KOPT-K1 (cell line): ENCODE results near the gene TMSB10.
A peak's percentile ranks its signal among the peaks of the same experiment; 100 is the strongest.
"Not testable (repeated sequence)": the region's sequence is repeated elsewhere in the genome, so short reads cannot be mapped to it uniquely, and the experiment has no call there.

Experiments used
- H3K27ac ChIP-seq: fragments of 200-600 bp; sonication (generic); 2 replicates; pipeline ENCODE4 v1.5.1; 2016; ENCODE audit warnings: antibody characterized with exemption, mild to moderate bottlenecking, low read depth, low read length; ENCODE audit not compliant: poor library complexity, severe bottlenecking
- H3K36me3 ChIP-seq: fragments of 200-600 bp; sonication (generic); 2 replicates; pipeline ENCODE4 v1.5.1; 2017; ENCODE audit warnings: antibody characterized with exemption, mild to moderate bottlenecking, low read length, moderate library complexity; ENCODE audit not compliant: insufficient read depth
- H3K9me3 ChIP-seq: fragments of 200-600 bp; sonication (generic); 2 replicates; pipeline ENCODE4 v1.5.1; 2017; ENCODE audit warnings: antibody characterized with exemption, low read length, mild to moderate bottlenecking; ENCODE audit not compliant: insufficient read depth, poor library complexity, severe bottlenecking

The TMSB10 gene

DNA sequence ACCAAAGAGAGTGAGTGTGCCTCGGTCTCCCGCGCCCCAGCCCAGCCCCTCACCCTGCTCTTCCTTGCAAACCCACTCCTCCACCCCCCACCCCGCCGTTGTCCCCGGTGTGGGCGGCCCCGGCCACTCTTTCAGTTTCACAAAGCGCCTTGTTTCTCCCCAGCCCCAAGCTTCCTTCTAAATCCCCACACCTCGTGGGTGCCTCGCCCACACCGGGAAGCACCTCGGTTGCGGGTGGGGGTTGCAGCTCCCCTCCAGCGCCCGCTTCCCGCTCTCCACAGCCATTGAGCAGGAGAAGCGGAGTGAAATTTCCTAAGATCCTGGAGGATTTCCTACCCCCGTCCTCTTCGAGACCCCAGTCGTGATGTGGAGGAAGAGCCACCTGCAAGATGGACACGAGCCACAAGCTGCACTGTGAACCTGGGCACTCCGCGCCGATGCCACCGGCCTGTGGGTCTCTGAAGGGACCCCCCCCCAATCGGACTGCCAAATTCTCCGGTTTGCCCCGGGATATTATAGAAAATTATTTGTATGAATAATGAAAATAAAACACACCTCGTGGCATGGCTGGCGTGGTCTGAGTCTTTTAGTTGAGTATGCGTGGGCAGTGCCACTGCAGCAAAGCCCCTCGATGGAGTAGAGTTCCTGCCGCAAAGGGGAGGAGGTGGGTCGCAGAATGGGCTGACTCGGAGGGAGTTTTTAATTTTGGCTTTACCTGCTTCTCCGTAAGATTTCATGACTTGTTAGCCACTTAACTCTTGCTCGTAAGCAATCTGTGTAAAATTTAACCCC is 848 bp downstream of the TMSB10 start:
- no peaks in the 10 kb centered on the region for H3K9me3 ChIP-seq
- H3K27ac ChIP-seq, result peak overlapping the region; percentile 91
- H3K36me3 ChIP-seq, result no peaks in the 10 kb centered on the region

DNA sequence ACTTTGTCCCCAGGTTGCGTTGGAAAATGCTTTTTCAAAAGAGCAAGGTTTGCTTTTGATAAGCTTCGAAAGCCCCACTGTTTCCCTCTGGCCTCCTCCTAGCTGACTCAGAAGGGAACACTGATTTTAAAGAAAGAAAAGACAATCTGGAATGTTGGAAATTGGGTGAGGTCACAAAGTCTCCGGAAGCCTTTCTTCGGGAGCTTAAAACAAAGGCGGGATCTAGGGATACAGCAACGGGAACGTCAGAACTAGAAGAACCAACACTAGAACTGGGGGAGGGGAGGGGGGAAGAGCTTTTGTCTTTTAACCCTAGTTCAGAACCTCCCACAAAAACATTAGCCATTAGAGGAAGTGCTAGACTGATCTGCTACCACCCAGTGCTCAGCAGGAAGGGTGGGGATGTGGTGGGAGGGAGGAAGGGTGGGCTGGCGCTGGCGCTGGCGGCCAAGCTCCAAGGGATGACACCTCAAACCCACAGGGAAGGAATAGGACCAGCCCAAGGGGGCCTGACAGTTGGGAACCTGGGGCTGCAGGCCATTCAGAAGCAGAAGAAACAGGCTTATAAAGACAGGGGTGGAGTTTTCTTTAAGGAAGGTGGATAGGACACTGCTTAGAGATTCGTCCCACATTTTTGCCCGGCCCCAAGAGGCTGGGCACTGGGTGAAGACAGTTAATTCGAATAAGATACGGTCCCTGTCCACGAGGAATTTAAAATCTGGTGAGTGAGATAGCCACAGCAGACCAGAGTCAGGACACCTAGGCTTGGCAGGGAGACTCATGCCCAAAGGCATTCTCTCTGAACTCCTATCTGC is 1.7 kb downstream of the TMSB10 start:
- no peaks in the 10 kb centered on the region for H3K9me3 ChIP-seq
- H3K27ac ChIP-seq, result peak overlapping the region; percentile 91
- H3K36me3 ChIP-seq, result no peaks in the 10 kb centered on the region

DNA sequence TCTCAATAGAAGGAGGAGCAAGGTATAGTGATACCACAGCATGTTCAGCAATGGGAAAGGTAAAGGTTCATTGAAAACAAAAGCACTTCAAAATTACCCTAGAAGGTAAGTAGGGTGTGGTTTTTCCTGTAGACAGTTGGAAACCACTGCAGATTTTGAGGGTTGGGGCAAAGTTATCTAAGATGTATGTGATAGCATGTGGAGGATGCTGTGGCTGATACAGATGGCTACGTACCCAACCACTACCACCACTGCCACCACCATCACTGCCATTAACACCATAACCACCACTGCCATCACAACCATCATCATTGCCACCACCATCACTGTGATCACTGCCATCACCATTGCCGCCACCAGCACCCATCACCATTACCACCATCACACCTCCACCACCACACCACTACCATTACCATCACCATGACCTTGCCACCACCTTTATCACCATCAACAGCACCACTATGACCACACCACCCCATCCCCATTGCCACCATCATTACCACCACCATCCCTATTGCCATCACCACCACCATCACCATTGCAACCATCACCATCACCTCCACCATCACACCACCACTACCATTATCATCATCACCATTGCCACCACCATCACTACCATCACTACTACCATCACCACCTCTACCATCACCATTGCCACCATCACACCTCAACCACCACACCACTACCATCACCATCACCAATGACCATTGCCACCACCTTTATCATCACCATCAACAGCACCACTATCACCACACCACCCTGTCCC is 3.7 kb downstream of the TMSB10 start:
- no peaks in the 10 kb centered on the region for H3K9me3 ChIP-seq
- H3K36me3 ChIP-seq, result no peaks in the 10 kb centered on the region
- no peak overlapping the region for H3K27ac ChIP-seq

DNA sequence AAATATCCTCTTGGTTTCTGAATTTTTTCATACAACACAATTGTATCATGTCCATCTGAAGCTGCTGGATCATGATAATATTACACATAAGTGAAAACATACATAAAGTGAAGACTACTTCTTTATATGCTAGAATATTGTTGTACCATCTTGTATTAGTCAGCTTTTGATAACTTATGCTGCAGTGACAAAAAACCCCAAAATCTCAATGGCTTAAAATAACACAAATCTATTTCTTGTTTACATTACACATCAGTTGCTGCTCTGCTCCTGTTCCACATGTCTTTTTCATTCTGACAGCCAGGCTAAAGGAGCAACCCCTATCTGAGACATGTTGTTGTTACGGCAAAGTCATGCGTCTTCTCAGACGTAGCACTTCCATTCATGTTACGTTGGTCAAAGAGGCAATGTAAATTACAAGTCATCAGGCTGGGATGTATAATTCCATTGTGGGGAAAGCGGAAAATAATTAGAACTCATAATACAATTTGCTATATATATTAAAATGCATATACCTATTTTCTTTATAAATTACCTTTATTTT is 5.8 kb downstream of the TMSB10 start:
- Histone ChIP-seq H3K9me3 (no peaks in the 10 kb centered on the region), H3K27ac (no peak overlapping the region), H3K36me3 (no peaks in the 10 kb centered on the region)

DNA sequence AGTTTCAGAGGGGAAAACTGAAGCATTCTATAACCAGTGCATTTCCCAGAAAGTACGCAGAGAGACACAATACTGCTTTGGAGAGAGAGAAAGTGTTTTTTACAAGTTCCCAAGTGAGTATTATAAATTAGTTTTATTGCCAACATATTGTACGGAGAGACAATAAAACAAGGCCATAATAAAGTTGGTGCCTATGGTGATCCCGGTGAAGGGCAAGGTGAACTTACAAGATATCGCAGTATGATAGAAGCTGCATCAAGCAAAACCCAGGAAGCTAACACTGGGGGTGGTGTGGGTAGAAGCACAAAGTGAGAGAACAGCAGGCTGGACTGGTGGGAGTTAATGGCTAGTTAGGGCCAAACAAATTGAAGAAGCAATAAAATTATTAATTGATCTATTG is 7.5 kb downstream of the TMSB10 start:
- Histone ChIP-seq H3K9me3 (no peaks in the 10 kb centered on the region), H3K27ac (no peak overlapping the region)

DNA sequence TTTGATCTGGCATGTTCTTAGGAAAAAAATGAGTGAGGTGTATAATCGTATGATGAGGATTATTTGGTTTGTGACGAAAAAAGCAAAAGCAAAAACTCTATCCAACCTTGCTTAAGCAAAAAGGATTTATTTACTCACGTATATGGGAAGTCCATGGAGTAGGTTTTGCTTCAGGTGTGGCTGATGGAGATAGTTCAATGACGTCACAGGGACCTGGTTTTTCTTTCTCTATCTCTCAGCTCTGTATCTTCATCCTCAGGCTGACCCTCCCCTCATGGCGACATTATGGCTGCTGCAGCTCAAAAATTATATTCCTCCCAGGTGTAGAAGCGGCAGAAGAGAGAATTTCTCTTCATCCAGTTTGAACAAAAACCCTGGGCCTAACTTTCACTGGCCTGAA is 8.9 kb downstream of the TMSB10 start:
- Histone ChIP-seq H3K9me3 (no peaks in the 10 kb centered on the region), H3K36me3 (no peaks in the 10 kb centered on the region), H3K27ac (no peak overlapping the region)

More for the DNA sequence above, 7.5 kb downstream of the TMSB10 start:
- no peaks in the 10 kb centered on the region for H3K36me3 ChIP-seq

DNA sequence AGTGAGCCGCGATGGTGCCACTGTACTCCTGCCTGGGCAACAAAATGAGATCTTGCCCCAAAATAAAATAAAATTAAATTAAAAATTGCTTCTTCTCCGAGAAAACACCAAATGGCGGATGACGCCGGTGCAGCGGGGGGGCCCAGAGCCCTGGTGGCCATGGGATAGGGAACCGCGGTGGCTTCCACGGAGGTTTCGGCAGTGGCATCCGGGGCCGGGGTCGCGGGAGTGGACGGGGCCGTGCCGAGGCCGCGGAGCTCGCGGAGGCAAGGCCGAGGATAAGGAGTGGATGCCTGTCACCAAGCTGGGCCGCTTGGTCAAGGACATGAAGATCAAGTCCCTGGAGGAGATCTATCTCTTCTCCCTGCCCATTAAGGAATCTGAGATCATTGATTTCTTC is 10.2 kb downstream of the TMSB10 start:
- not testable (repeated sequence) for H3K9me3 ChIP-seq, H3K36me3 ChIP-seq, H3K27ac ChIP-seq

DNA sequence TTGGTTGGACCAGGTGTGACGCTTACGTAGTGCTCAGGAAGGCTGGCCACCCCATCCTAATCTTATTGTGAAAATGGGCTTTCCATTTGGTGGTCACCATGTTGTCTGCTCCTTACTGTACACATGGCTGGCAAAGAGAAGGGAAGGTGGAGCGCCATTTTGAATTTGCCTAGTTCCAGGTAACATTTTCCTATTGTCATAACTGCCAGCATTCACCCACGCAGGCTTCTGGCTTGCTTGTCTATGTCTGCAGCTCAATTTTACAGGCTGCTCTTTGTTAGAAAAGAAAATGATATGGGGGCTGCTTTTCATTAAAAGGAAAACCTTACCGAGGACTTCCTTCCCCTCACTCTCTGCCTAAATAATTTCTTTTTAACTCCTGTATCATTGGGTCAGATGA is 12.4 kb downstream of the TMSB10 start:
- not testable (repeated sequence) for H3K36me3 ChIP-seq, H3K27ac ChIP-seq, H3K9me3 ChIP-seq

DNA sequence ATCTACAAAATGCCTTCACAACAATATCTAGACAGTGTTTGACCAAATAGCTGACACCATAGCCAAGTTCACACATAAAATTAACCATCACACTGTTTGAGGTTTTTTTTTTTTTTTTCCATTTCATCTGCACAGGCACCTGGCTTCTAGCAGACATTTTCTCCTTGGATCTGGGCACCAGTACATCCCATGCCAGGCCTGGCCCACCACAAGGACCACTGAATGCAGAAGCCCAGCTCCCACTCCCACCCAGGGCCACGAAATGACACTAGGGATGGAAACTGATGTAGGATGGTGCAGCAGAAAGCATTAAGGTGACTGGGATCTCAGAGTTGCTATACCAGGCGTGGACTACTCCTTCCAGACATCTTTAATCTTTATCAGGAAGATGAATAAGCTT is 13.0 kb downstream of the TMSB10 start:
- Histone ChIP-seq H3K9me3 (no peaks in the 10 kb centered on the region), H3K36me3 (no peaks in the 10 kb centered on the region), H3K27ac (no peak overlapping the region)

DNA sequence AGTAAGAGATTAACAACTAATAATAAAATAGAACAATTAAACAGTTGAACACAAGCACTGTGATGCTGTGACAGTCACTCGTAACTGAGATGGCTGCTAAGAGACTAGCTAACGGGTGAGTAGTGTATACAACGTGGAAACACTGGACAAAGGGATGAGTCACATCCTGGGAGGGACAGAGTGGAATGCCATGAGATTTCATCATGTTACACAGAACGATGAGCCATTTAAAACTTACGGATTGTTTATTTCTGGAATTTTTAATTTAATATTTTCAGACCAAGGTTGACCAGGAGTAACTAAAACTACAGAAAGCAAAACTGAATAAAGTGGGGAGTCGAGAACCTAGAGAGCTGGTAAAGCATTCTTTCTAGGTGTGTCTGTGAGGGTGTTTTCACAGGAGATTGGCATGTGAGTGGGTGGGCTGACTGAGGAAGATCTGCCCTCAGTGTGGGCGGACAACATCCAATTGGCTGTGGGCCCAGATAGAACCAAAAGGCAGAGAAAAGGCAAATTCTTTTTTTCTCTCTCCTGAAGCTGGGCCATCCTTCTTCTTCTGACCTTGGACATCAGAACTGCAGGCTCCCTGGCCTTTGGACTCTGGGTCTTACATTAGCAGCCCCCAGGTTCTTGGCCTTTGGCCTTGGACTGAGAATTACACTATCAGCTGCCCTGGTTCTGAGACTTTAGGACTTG is 14.6 kb downstream of the TMSB10 start:
- no peak overlapping the region for H3K27ac ChIP-seq
- no peaks in the 10 kb centered on the region for H3K9me3 ChIP-seq
- H3K36me3 ChIP-seq, result no peaks in the 10 kb centered on the region

DNA sequence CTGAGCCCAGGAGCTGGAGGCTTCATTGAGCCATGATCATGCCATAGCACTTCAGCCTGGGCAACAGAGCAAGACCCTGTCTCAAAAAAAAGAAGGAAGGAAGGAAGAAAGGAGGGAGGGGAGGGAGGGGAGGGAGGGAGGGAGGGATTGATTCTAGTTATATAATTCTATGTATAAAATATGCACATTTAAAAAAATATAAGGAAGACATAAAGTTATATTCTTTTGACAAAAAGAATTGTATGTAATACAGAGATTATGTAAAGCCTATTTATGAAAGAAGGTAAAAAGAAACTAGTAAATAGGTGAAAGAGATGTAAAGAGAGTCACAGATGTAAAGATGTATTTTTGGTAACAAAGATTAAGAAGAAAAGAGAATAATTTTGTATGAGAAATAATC is 17.6 kb downstream of the TMSB10 start:
- Histone ChIP-seq H3K27ac (no peak overlapping the region), H3K36me3 (no peaks in the 10 kb centered on the region), H3K9me3 (no peaks in the 10 kb centered on the region)

DNA sequence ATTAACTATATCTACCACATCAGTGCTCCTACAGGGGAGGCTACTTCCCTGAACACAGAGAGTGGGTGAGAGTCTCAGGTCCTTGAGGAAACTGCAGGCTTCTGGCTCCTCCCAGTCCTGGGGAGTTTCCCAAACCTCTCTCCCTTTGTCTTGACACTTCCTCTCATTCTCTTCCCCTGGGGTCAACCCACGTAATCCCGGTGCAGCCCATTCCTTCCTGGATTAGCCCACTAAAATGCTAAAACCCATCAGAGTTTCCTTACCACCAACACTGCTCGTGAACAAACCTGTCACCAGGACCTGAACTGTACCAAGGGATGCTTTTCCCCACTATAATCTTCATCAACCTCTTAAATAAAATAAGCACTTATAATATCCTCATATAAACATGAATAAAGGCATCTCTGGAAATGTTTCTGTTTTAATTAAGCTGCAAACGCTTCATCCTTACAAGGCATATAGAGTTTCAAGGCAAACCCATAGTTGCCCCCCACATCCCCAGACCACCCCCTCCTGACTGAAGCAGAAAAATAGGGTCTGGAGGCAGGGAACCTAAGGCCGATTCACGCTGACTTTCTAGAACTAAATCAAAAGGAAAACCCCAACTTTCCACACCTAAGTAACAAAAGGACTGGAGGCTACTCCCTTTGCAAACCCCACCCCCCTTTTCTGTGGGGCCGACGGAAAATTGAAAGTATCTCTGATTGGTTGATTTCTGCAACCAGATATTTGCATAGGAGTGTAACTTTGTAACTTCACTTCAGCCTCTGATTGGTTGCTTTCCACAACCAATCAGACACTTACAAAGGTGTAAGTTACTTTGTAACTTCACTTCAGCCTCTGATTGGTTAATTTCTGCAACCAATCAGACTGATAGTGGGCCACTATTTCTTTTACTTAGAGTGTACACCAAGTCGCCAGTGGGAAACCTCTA is 19.0 kb downstream of the TMSB10 start:
- H3K36me3 ChIP-seq, result no peaks in the 10 kb centered on the region
- no peak overlapping the region for H3K27ac ChIP-seq
- H3K9me3 ChIP-seq, result no peaks in the 10 kb centered on the region

DNA sequence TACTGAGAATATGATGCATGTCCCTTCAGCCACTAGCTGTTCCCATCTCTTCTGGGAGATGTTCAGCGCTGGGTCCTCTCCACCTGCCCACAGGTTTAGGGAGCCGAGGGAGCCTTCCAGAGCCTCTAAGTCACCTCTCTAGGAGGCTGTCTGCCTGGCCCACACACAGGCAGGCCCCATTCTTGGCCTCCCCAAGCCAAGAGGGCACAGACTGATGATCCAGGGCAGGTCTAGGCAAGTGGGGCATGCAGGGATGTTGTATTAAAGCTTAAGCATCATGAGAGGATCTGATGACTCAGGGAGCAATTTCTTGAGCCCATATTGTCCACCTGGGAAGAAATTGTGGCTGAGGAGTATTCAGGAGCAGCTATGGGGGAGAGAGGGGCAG is 19.9 kb downstream of the TMSB10 start:
- no peak overlapping the region for H3K27ac ChIP-seq
- H3K36me3 ChIP-seq, result no peaks in the 10 kb centered on the region
- H3K9me3 ChIP-seq, result no peaks in the 10 kb centered on the region
